NCI-H2029 (cell line): ENCODE measurements around the gene SH3BP4.
A peak's percentile ranks its signal among the peaks of the same experiment; 100 is the strongest.
"Not testable (repeated sequence)": the region's sequence is repeated elsewhere in the genome, so short reads cannot be mapped to it uniquely, and the experiment has no call there.

Source experiments
- DNase-seq: peaks from one replicate; lab custom pipeline; 2025; lab: John Stamatoyannopoulos, UW

The SH3BP4 gene

DNA sequence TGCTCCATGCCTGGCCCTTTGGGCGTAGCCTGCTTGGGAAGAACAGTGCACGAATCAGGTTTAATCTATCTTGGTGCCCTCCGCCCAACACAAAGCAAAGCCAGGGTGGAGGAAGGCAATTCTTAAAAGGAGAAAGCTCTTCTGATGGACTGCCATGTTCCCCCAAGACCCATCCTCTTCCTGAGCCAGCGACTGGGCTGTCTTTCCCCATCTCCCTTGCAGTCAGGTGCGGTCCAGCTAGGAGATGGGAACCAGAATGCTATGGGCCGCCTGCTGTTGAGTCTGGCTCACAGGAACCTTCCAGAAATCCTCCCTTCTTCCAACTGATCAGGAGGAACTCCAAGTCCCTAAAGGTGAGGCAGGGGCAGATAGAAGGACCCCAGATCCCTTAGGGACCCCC lies 105.0 kb downstream of the SH3BP4 start:
- no peak for DNase-seq

- DNase-seq, result not testable (repeated sequence)
Observed at GRCh38 chr2:235057616-235058015, 105.8 kb downstream of the SH3BP4 start.

DNA sequence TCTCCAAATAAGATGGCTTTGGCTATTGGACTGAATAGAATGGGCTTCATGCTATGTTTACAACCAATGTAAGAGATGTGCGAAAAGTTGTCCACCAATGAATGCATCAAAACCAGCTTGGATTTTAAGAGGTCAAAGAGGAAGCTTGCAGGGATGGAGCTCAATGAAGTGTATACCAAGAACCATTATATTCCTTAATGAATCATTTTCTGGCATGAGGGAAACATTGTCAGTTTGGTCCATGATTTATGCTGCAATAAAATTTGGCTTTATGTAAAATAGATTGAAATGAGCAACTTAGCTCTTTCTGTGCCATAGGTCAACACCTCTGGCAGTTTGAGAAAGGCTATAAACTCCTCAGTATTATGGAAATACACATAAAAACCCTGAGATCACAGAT lies 107.3 kb downstream of the SH3BP4 start:
- no peak for DNase-seq

- DNase-seq, result no peak
Observed at GRCh38 chr2:235061656-235062055, 109.8 kb downstream of the SH3BP4 start.

- no peak for DNase-seq
Observed at GRCh38 chr2:235063471-235063961, 111.7 kb downstream of the SH3BP4 start.

DNA sequence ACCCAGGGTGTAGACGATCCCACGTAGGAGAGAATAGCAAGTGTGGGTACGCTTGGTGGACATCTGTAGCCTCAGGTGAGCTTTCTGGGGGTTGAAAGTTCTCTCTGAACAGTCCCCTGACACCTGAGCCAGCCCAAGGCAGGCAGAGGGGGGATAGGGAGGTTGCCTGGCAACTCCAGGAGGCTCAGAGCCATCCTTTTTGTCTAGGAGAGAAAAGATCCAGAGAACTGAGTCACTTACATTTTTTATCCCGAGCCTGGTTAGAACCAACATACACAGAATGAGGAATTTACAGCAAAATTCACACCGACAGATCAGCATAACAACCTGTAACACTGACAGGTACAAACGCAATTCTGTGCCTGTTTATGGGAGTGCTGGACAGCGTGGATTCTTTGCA lies 113.2 kb downstream of the SH3BP4 start:
- DNase-seq, result no peak

GRCh38 chr2:235066490-235066889 lies 114.7 kb downstream of the SH3BP4 start:
- no peak for DNase-seq

DNA sequence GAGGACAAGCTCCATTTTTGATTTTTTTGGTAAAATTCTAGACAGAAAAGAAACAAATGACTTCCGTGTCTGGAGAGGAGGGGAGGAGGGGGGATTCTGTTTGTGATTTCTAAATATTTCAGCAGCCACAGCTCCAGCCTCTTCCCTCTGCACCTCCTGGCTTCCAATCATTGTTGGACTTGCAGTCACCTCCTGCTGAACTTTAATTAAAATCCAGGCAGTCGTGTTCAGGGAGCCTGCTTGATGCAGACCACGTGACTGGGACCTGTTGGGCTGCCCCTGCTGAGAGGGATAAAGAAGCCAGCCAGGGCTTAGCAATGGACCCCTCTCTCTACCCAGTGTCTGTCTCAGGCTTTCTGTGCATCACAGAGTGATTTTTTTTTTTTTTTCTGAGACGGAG lies 115.1 kb downstream of the SH3BP4 start:
- DNase-seq, result no peak

DNA sequence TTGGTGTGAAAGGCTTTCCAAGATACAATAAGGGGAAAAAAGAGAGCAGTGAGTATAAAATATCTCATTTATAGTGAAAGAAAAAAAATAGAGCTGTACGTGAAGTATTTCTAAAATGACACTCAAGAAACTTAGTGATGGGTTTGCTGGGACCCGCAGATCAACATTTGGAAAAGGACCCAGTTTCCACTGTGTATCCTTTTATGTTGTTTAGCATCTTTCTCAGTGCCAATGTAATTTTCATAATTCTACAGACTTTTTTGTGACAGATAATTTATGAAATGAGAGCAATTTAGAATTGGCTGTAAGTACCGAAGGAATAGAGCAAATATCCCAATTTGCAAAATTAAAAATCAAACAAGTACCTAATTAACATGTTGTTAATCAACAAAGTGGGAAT lies 116.9 kb downstream of the SH3BP4 start:
- no peak for DNase-seq

GRCh38 chr2:235070063-235070706 lies 118.4 kb downstream of the SH3BP4 start:
- DNase-seq, result no peak

GRCh38 chr2:235073868-235074413 lies 122.1 kb downstream of the SH3BP4 start:
- no peak for DNase-seq

GRCh38 chr2:235077046-235077445 lies 125.2 kb downstream of the SH3BP4 start:
- no peak for DNase-seq

- no peak for DNase-seq
Observed at GRCh38 chr2:235078182-235078581, 126.4 kb downstream of the SH3BP4 start.

- DNase-seq, result no peak
Observed at GRCh38 chr2:235078914-235079472, 127.2 kb downstream of the SH3BP4 start.

DNA sequence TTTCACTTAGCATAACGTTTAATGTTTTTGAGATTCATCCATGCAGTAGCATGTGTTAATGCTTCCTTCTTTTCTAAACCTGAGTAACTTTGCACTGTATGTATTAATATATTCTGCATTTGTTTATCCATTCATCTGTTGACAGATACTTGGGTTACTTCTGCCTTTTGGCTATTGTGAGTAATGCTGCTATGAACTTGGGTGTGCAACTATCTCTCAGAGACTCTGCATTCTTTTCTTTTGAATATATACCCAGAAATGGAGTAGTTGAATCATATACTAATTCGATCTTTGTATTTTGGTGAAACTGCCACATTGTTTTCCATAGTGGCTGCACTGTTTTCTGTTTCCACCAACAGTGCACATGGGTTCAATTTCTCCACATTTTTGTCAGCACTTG lies 128.3 kb downstream of the SH3BP4 start:
- DNase-seq, result no peak

- no peak for DNase-seq
Observed at GRCh38 chr2:235082578-235083338, 130.9 kb downstream of the SH3BP4 start.

DNA sequence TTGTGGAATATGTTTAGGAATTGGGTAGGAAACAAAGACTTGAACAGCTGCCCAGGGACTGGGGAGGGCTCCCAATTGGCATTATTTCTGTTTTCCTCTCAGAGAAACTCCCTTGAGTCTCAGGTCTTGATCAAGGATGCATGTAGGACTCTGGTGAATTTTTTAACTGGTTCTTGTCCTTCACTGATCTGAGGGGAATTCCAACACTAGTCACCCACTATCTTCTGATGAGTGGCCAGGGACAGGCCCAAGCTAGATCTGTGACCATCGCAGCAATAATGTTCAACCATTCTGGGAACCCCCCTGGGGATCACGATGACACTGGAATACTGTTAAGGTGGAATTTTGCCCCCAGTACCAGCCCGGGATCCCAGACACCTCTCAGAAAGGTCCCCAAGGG lies 132.0 kb downstream of the SH3BP4 start:
- no peak for DNase-seq

GRCh38 chr2:235084424-235084823 lies 132.6 kb downstream of the SH3BP4 start:
- DNase-seq, result no peak

GRCh38 chr2:235085476-235085875 lies 133.7 kb downstream of the SH3BP4 start:
- no peak for DNase-seq

DNA sequence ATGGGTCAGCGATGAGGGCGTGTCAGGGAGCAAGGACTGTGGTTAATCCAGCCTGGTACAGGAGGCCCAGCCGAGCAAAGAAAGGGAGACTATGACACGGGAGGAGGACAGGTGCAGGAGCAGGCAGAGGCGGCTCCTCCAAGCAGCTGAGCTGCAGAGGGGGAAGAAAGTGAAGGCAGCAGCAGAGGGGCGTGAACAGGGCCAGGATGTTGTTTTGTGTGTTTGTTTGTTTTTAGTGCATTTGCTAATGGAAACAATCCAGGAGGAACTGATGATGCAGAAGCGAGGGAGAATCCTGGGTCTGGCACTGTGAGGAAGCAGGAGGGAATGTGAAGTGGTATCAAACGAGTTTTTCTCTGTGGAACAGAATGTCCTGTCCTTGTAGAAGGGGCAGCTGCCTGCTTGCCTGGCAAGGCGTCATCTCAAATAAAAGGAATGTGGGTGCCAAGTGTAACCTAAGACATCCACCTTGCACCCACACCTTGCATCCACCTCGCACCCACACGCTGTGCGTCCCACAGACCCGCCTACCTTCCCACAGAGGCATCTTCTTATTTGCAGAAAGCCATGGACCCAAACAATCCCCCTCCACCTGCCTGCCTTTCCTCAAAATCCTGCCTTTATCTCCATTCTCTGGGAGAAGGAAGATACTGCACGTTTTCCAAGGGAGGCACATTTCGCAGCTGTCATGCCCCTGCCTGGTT lies 134.8 kb downstream of the SH3BP4 start:
- no peak for DNase-seq

DNA sequence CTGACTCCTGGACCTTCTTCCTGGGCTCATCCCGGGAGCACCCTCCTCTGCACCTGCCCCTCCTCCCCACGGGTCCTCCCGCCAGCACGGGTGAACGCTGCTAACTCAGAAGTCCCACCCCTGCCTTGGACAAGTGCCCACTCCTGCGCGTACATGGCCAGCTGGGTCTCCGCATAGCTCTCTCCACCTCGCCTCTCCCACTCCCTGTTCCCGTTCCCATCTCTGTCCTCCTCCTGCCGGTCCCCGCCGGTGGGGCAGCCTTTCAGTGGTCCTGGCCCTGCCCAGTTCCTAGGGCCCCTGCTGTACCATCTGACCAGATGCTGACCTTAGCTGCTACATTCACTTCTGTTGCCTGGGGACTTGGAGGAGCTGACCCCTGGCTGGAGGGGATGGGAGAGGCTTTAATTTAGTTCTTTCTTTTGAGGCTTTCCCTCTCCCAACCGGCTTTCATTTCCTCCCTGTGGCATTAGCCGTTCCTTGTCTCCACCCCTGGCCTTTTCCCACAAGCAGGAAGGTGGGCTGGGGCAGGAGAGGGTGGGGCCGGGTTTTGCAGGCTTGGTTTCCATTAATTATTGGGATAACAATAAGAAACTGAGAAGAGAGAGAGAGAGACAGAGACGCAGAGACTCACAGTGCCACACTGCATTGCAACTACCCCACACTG lies 136.1 kb downstream of the SH3BP4 start:
- peak; percentile 29 for DNase-seq

GRCh38 chr2:235088496-235088921 lies 136.7 kb downstream of the SH3BP4 start:
- DNase-seq, result peak; percentile 2
